Activated CD4-positive, alpha-beta T cell treated with anti-CD3 and anti-CD28 coated beads for 1 hour (primary cell): ENCODE measurements around the gene WIZ.

Experiments
- DNase-seq: peaks from one replicate; pipeline ENCODE4 v3.0.0-alpha.2; 2020

WIZ gene

DNA sequence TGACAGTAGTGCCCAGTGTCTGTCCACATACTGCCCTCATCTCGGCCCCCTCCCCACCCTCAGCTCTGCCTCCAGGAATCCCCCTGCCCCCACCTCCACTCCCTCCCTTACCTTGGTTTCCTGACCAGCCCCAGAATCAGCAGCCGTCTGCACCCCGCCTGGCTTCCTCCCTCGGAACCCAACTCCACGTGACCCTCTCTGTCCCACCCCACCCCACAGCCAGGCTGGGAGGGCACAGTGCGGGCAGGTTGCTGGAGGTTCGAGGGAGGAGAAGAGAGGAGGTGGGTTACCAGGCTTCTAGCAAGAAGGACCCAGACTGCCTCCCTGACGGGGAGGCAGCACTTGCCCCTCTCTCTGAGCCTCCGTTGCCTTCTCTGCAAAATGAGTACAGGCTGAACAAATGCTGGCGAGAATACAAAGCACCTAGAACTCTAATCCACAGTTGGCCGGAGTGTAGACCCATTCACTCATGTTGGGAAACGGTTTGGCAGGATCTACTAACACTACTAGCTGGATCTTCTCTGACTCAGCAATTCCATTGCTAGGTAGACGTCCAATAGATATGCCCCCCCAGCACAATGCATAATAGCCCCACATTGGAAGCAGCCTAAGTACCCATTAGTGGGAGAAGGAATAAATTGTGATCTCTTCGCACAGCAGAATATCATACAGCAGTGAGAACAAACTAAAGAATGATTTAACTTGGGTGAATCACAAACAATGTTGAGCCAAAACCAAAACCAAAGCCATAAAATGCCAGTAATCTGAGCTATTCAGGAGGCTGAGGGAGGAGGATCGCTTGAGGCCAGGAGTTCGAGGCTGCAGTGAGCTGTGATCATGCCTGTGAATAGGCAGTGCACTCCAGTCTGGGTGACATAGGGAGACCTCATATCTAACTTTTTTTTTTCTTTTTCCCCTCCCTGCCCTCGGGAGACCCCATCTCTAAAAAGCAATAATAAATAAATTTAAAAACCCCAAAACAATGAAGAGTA, 14.9 kb upstream of the WIZ start, which contains the start of gene RASAL3:
Gene RASAL3, minus strand, starts transcription at position 151 of the 992 bp plus-strand sequence. CDS start 186 bp downstream, outside the sequence.
- peak; percentile 56 for DNase-seq

- peak; percentile 63 for DNase-seq
Measured at GRCh38 chr19:15463861-15464371, 14.2 kb upstream of the WIZ start.

GRCh38 chr19:15461694-15462093, 11.9 kb upstream of the WIZ start:
- DNase-seq, result no peak

- no peak for DNase-seq
Measured at GRCh38 chr19:15457701-15458484, 8.1 kb upstream of the WIZ start.

DNA sequence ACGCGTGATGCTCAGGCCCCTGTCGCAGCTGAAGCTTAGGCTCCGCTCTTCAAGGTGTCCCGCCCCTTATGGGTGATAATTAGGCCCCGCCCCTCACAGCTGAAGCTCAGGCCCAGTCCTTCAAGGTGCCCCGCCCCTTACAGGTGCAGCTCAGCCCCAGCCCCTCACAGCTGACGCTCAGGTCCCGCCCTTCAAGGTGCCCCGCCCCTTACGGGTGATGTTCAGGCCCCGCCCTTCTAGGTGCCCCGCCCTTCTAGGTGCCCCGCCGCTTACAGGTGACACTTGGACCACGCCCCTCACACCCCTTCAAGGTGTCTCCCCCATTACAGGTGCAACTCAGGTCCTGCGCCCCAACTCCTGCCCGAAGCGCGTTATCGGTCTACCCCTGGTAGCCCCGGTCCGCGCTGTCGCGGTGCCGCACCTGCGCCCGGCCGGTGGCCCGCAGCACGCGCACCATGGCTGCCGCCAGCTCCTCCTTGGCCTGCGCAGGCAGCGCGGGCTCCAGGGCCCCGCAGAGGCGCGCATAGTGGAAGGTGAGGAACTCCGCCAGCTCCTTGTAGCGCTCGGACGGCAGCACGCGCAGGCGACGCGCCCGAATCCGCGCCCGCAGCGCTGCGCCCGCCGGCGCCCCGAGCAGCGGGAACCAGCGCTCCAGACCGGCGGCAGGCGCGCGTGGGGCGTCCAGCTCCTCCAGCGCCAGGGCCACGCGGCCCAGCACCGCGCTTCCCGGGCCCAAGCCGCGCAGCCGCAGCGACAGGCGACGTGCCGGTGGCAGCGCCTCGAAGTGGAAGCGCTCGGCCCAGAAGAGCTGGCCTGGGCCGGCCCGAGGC, 7.3 kb upstream of the WIZ start:
- DNase-seq, result no peak

DNA sequence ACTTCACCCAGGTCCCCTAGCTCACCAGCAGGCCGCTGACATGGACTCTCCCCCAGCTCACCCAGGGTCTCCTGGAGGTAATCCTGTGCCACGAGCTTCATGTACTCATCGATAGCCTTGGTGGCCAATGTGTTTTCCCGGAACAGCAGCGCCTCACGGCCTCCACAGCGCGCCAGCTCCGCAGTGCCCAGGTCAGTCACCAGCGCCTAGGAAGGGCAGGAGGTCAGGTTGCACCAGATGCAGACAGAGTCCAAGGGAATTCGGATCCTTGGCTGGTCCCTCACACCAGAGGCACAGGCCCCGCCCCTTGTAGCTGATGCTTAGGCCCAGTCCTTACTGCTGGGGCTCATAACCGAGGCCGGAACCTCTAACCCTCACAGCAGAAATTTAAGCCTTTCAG, 6.7 kb upstream of the WIZ start:
- DNase-seq, result no peak

DNA sequence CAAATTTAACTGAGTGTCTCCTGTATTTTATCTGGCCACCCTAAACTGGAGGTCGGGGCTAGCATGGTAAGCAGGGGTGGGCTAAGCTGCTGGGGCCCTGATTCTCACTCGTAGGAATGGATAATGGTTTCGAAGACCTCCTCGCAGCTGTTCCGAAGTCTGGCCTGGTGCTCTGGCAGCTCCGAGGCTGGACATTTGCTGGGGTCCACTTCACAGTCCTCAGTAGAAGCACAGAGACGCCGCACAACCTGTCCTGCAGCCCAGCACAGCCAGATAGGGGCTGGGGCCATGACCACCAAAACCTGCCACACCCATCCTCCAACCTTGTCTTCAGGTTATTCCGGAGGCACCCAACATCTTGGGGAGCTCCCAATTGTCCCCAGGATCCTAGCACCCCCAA, 6.2 kb upstream of the WIZ start:
- DNase-seq, result no peak

DNA sequence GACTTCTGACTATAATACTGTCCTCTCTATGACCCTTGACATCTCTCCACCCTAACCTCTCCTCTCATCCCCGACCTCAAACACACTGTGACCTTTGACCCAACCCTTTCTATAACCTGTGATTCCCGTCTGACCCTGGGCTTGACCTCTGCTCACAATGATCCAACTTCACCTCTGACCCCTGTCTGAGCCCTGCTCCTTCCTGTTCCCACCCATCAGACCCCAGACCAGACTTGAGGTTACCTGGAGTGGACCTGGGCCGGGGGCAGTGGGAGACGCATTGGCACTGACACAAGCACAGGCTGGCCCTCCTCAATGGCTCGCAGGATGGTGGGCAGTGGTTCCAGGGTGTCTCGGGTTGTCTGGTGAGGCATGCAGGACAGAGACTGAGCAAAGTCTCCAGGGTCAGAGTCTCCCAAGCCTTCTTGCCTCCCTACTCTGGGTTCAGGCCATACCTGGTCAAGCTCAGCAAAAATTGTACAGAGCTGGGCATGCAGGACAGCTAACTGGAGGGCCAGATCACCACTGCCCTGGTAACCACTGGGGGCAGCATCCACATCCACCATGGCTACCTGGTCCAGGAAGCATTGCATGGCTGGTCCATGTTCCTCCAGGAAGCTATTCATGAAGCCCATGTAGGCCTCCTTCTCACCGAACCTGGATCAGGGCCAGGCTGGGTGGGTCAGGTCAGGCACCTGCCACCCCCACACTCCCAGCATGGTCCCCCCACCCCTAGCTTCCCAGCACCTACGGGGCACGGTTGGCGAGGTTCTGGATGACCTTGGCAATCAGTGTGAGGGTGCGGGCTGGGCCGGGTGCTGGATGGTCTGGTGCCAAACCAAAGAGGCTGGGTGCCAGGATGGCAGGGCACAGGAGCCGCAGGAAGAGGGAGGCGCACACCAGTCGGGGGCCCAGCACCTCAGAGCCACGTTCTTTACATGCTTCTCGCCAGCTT, 4.4 kb upstream of the WIZ start:
- no peak for DNase-seq

DNA sequence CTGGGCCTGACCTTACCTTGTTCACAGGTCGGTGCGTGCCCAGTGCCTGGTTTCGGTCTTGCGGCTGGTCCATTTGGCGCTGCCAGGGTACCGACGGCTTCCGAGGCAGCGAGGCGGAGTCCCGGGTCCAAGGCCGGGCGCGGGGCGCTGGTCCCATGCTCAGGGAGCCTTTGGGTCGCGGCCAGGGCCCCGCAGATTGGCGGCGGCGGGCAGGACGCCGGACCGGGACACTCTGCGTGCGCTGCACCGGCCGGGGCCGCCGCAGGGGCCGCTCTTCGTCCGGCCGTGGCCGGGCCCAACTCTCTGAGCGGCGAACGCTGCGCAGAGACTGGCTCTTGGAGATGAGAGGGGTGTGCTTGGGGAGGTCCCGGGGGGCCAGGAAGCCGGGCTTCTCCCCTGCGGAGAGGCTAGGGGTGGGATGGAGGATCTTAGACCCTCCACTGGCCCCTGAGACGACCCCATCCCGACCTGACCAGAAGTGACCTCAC, 3.4 kb upstream of the WIZ start:
- no peak for DNase-seq

- DNase-seq, result no peak
Measured at GRCh38 chr19:15452111-15453047, 2.6 kb upstream of the WIZ start.

- no peak for DNase-seq
Measured at GRCh38 chr19:15450528-15450890, 753 bp upstream of the WIZ start.

DNA sequence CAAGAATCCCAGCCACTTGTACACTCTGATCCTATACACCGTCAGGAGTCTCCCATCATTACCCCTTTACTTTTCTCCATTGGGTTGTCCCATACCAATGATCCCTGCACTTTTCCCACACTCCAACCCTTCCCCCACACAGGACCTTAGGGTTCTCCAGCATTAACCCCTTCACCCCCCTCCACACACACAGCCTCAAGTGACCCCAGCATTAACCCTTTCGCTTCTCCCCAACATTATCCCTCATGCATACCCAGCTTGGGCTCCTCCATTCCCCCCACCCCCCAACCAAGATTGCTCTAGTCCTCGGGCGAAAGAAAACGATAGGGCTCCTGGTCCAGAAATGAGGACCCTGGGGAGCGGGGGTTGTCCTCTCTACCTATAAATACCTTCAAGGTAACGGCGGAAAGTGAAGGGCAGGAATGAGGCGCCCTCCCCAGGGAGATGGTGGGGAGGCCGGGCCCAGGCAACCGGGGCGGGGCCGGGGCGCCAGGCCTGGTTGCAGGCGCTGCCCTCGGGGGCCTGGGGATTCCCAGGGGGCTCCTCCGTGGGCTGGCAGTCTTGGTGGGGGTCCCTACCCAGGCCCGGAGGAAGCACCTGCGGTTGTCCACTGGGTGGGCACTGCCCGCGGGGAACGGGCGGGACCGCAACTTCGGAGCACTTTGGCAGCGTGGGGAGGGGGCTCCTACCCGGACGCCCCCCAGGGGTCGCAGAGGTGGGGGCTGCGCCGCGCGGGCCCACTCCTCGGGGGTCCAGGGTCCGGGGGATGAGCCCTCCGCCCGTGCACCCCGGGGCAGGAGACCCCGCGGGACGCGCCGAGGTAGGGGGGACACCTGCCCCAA, 757 bp downstream of the WIZ start:
- DNase-seq, result no peak

GRCh38 chr19:15448044-15448777, 1.5 kb downstream of the WIZ start:
- DNase-seq, result no peak

DNA sequence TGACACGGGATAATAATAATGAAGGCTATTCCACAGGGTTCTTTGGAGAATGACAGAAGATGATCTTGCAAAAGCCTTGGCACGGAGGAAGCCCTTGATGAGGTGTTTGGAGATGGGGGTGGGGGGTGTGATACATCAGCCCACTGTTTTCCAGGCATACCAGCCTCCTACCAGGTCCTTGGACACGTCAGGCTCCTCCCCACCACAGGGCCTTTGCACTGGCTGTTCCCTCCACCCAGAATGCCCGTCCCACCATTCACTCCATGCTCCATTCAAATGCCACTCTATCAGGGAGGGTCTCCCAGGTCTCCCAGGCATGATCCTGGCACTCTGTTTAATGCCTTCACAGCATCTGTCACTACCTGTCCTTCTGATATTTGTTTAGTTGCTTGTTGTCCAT, 2.7 kb downstream of the WIZ start:
- DNase-seq, result no peak

DNA sequence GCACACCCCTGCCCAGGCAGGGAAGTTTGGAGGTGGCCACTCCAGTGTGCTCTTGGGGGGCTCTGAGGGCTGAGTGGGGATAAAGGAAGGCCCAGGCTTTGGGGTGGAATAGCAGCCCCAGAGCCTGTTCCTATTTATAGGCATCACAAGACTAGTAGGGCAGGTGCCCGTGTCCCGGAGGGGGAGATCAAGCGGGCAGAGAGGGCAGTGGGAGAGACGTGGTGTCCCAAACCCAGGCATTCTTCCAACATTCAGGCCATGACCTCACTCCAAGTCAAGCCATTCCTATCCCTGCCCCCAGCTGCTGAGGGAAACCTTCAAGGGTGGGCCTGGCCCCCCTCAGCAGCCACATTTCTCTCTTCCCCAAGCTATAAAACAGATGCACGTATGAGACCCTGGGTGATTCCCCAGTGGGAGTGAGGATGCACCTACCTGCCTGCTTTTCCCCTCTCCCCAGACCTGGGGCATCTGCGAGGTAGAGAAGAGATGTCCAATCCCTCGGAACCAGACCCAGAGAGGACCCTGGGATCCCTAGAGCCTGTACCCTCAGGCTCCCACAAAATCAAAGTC, 3.9 kb downstream of the WIZ start:
- no peak for DNase-seq

DNA sequence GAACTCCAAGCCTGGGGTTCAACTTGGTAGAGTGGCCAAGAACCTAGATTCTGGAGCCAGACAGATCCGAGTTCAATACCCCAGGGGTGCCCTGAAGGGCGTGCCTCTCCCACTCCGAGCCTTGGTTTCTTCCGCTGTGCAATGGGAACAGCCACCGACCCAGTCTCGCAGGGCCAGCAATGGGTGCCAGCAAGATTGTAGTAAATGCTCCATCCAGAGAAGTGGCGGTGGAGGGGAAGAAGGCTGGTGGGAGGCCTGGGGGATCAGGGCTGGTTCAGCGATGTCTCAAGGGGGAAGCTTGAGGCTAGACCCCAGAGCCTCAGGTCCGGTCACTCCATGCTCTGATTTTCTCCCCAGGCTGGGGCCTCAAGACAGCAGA, 4.5 kb downstream of the WIZ start:
- DNase-seq, result no peak

- no peak for DNase-seq
Measured at GRCh38 chr19:15444505-15445226, 5.1 kb downstream of the WIZ start.
